ENCODE measurements around the gene SFPQ.
"Not testable (repeated sequence)": the region's sequence is repeated elsewhere in the genome, so short reads cannot be mapped to it uniquely, and the experiment has no call there.

SFPQ gene, protein sequence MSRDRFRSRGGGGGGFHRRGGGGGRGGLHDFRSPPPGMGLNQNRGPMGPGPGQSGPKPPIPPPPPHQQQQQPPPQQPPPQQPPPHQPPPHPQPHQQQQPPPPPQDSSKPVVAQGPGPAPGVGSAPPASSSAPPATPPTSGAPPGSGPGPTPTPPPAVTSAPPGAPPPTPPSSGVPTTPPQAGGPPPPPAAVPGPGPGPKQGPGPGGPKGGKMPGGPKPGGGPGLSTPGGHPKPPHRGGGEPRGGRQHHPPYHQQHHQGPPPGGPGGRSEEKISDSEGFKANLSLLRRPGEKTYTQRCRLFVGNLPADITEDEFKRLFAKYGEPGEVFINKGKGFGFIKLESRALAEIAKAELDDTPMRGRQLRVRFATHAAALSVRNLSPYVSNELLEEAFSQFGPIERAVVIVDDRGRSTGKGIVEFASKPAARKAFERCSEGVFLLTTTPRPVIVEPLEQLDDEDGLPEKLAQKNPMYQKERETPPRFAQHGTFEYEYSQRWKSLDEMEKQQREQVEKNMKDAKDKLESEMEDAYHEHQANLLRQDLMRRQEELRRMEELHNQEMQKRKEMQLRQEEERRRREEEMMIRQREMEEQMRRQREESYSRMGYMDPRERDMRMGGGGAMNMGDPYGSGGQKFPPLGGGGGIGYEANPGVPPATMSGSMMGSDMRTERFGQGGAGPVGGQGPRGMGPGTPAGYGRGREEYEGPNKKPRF

DNA sequence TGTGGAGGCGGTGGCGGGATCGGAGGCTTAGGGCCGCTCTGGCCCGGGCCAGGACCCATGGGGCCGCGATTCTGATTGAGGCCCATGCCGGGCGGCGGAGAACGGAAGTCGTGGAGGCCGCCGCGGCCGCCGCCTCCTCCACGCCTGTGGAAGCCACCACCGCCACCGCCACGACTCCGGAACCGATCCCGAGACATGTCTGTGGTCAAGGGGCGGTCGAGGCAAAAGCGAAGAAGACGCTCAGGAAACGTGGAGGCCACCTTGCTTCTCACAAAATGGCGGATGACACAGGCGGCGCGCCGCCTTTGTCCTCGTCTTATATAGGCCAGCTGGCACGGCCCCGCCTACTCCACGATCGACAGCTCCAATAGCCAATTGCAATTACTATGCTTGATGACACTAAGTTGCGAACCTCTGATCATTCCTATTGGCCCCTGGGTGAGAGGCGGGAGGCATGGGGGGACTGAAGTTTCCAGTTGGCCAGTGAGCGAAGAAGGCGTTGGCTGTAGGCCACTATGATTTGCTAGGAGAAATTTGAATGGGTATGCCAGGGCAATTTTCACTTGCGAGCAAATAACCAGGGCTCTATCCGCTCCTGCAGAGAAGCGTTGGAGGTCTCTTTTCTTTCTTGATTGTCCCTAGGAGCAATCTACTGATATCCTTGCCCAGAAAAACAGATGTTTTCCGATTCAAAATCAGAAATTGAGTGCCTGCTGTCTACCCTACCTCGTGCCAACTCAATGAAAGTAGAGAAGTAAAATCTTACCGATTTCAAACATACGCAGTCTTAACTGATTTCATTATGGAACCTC is at the start of gene SFPQ:
SFPQ (minus strand) TSS at position 293 of the 812 bp plus-strand sequence; CDS start at position 197, 96 bp downstream.
- DNase-seq = peak; percentile 99

DNA sequence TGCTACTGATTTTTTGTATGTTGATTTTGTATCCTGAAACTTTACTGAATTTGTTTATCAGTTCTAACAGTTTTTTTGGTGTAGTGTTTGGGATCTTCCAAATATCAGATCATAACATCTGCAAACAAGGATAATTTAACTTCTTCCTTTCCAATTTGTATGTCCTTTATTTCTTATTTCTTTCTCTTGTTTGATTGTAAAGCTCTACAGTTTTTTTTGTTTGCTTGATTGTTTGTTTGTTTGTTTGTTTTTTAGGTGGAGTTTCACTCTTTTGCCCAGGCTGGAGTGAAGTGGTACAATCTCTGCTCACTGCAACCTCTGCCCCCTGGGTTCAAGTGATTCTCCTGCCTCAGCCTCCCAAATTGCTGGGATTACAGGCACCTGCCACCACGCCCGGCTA is 43.8 kb upstream of the SFPQ start:
- not testable (repeated sequence) for DNase-seq

DNA sequence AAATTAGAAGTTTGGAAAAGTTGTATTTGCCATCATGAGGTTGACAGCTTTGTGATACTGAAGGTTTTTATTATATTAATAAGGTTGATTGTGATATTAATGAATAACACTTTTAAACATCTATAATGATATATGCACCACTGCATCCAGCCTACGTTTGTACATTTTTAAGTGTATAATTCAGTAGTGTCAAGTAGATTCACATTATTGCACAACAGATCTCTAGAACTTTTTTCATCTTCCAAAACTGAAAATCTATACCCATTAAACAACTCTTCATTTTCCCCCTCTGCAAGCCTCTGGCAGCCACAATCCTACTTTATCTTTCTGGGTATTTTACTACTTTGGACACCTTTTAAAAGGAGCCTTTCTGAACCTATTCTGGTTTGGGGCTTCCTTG is 38.3 kb upstream of the SFPQ start:
- no peak for DNase-seq

DNA sequence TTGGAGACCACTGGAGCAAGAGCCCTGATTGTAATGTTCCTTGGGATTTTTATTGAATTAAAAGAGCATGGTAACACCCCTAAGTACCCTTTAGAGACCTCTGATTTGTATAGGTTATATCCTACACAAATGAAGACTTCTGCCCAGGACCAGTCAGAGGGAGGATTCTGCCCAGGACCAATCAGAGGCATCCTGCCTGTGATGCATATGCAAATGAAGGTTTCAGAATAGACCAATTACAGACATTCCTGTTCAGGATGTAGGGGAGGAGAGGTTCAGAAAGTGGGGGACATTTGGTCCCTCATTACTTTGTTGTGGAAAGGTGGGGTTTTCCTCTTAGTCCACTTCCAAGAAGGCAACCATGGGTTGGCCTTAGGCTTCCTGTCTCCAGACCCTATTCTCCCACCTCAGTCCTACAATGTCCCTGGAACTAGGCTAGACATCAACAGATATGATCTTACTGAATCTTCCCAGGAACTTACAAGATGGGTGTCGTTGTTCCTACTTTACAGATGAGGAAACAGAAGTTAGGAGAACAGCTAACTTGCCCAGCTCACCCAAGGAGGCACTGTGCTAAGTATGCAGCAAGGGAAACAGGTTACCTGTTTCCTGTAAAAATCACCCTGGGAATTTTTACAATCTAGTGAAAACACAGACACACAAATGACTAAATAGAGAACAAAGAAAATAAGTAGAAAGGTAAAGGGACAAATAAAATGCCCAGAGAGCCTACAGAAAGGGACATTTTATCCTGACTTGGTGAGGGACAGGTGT is 36.8 kb upstream of the SFPQ start:
- no peak for DNase-seq

DNA sequence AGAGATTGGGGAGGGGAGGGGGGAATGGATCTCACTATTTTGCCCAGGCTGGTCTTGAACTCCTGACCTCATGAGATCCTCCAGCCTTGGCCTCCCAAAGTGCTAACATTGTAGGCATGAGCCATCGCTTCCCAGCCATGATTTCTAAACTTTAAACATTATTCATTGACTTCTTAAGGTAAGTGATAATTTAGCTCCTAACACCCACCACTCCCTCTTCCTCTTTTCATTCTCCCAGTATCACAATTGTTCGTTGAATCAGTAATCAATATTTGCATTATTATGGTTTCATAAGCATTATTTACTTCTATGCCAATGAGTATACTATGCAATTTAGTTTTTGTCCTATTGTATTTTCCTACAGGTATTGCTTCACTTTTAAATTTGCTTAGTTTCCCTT is 33.6 kb upstream of the SFPQ start:
- no peak for DNase-seq

DNA sequence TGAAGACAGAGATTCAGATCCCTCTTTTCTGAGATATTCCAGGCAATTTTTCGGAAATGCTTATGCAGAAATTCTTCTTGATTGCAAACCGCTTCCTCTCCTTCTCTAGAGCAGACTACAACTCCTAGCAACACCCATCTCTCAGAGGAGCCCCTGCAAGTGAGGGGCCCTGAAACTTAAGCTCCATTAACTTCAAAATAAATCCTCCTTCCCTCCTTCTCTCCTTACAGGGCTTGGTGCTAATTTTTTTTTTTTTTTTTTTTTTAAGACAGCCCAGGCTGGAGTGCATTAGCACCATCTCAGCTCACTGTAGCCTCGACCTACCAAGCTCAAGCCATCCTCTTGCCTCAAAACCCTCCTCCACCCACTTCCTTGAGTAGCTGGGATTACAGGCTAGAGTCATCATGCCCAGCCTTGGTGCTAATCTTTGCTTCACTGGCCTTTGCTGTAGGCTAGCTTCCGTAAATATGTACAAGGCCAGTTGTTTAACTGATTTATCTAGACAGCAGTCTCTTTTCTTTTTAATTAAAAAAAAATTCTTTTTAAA is 30.2 kb upstream of the SFPQ start:
- DNase-seq = no peak

DNA sequence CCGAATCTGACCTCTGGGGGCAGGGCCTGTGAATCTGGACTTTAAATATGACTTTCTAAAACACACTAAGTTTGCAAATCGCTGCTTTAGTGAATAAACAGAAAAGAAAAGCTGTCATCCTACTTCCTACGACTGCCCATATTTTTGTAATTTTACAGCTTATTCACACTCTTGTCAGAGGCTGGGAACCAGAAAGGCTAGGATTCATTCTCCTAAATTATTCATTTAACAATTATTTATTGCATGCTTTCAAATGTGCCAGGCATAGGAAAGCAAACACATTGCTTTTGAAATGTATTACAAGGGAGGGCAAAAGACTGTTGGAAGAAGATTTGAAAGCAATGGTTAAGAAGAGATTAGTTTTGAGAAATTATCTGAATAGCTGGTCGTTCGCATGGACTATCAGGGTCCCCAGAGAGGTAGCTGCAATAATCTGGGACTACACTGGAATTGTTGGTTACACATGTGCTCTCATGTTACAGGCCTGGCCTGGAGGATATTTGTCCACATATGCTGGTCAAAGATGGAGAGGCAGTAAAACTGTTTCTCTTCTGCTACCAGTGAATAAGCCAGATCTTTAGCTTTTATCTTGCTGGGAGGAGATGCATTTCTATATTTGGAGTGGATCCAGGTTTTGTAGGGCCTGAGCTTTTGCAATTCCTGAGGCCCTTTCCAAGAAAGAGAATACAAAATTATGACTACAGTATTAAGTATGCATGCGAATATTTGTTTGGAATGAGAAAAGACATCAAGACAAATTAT is 29.6 kb upstream of the SFPQ start:
- DNase-seq = peak; percentile 79

DNA sequence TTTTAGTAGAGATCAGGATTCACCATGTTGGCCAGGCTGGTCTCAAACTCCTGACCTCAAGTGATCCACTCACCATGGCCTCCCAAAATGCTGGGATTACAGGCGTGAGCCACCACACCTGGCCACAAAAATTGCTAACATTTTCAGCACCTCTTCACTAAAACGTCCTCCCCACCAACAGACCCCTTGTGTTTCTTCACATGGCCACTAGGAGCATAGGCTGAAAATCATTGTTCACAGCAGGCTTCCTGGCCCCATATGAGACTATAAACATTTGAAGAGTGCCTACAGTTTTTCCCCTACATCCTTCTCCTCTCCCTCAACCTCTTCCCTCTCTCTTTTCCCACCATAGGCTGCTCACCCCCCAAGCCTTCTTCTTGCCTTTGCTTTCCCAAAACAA is 28.0 kb upstream of the SFPQ start:
- DNase-seq = no peak

DNA sequence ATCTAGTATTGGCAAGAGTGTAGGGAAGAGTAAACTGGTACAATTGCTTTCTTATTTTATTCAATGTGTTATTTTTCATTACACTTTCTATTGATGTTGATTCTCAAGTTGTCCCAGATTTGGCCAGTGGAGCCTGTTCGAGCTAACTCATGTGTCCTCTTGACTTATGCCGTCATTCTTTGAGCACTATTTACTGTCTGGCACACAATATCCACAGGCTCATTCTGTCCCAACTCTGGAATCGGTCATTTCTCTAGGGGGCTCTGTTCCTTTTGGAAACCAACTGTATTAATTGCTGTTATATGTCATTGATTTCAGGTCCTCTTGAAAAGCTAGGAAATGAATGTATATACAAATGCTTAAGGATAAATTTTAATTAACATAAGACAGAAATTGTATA is 22.4 kb upstream of the SFPQ start:
- no peak for DNase-seq

DNA sequence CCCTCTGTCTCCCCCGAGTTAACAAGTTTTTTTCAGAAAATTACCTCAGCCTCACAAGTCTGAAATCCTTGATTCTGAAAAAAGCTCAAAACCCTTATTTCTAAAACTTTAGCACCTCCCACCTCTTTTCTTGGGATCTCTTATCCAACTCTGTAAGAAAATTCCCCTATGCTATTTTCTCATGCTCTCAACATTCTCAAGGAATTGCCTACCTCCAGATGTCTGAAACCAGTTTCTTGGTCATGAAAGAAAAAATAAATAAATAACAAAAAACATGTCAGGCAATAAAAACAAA is 18.1 kb upstream of the SFPQ start:
- no peak for DNase-seq

DNA sequence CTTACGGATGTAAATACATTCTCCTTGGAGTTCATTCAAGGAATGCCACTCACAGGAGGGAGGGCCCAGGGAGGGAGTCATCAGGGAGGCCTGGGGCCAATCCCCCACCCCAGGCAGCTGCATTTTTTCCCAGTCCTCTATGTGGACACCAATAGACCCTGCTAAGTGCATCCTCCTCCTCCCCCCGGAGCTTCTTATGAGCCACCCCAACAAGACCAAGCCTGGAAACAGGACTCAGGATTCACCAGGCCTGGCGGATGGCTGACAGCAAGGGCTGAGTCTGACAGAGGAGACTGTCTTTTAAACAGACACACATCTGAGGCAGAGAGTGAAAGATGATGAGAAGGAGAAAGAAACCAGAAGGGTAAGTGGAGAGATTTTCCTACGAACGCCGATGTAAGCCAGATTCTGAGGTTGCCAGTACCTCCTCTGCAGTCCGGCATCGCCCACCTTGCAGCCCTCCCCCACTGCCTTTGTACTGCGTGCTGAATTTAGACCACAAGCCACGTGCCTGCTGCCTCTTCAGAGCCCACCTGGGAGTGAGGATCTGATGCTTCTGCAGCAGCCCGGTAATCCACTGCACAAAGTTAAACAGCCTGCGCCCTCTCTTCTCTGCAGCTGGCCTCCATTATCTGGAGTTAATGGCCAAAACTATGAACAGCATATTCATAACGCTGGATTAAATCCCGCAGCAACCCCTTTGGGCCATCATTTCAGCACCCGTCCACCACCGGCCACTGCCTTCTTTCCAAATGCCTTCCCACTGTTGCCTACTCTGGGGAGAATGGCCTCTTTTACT is 17.6 kb upstream of the SFPQ start:
- DNase-seq = no peak

DNA sequence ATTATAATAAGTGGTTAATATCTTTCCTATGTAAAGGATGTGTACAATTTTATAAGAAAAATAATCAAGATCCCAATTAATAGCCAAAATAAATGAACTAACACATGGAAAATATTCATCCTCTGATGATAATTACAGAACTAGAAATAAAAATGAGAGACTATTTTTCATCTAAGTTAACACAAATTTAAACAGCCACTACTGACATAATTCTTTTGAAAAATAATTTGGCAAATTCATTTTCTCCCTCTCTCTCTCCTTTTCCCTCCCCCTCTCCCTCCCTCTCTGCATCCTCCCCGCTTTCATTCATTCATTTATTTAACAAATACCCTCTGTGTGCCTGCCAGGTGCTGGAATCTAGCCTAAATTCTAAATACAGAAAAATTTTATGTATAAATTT is 10.3 kb upstream of the SFPQ start:
- DNase-seq = no peak

DNA sequence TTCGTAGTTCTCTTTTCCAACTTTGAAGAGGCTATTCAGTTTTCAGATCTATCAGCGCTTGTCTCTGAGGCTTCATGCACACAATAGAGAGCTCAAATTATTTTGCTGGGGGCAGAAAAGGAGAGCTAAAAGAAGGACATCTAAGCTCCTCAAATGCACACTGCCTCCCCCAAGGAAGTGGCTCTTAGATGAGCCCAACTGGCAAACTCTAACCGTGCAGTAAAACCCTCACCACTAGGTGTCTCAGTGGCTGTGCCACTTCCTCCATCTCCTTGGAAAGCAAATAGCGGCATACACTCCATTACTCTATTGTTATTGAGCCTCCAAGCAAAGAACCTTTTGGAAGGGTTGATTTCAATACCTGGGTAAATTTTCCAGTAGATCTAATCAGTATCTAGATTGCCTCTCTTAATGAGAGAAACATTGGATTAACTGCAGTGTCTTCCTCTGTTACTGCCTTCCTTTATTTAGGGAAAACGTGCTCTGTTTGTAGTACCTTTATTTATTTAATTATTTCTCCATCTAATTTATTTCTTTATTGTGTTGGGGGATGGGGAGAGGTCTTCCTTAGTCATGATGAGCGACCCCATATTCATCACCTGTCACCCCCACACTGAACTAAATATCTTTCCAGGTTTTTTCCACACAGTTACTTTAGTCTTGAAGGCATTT is 9.2 kb upstream of the SFPQ start:
- peak; percentile 79 for DNase-seq

DNA sequence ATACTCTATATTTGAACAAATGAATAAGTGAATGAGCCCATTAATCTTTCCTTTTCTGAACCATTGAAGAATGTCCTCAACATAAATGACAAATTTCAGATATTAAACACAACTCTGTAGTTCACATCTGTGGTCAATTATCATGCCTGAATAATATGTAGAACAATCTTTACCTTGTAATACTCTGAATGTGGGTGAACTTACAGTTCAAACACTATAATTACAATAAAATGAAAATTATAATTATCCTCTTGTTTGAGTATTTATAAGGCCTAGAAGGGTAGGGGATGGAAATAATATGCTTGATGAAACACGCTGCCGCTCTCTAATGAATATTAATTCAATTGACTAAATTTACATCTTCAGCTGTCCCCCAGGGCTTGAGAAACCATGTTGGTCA is 8.7 kb upstream of the SFPQ start:
- DNase-seq = no peak

DNA sequence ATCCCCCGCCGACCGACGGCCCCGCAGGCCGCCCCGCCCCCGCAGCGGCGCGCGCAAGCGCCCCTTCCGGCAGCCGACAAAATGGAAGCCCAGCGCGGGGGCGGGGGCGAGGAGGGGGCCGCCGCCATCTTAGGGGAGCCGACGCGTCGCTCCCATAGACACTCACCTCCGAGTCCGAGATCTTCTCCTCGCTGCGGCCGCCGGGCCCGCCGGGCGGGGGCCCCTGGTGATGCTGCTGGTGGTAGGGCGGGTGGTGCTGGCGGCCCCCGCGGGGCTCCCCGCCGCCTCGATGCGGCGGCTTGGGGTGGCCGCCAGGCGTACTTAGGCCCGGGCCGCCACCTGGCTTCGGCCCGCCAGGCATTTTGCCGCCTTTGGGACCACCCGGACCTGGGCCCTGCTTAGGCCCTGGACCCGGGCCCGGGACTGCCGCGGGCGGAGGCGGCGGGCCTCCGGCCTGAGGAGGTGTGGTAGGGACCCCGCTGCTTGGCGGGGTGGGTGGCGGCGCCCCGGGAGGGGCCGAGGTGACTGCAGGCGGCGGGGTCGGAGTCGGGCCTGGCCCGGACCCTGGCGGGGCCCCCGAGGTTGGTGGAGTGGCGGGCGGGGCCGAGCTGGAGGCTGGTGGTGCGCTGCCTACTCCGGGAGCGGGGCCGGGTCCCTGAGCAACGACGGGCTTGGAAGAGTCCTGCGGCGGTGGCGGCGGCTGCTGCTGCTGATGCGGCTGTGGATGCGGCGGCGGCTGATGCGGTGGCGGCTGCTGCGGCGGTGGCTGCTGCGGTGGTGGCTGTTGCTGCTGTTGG is 691 bp downstream of the SFPQ start:
- DNase-seq = peak; percentile 77

DNA sequence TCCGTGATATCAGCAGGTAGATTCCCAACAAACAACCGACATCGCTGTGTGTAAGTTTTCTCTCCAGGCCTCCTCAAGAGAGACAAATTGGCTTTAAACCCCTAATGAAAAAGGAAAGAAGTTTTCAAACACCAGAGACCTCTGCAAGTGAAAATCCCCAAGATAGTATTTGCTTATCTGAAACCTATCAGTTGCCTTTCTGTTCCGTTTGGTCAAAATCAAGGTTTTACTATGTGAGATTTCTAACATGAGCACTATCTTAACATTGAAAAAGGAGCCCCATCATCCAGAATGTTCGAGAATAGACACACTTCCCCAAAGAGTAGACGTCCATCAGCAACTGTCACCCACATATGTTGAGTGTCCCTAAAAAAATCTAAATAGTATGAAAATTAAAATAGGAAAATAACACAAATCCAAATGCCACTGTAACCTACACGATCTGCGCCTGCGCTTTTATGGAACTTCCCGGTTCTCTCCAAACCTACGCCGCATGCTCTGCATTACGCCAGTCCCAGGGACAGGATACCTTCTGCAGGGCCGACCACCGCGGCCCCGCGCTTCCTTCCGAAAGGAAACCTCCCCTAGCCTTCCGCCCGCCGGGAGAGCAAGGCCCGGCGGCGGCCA is 1.4 kb downstream of the SFPQ start:
- DNase-seq = no peak

DNA sequence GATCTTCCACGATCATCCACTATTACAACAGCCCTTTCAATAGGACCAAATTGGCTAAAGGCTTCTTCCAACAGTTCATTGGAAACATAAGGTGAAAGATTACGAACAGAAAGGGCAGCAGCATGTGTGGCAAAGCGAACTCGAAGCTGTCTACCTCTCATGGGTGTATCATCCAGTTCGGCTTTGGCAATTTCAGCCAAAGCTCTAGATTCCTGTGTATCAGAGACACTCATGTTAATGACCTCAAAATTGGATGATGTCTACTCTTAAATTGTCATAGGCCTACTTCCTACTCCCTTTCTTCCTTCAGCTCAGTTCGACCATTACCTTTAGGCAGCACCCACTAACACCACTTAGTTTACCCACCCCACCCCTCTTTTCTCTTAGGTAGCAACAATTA is 2.2 kb downstream of the SFPQ start:
- DNase-seq = no peak

DNA sequence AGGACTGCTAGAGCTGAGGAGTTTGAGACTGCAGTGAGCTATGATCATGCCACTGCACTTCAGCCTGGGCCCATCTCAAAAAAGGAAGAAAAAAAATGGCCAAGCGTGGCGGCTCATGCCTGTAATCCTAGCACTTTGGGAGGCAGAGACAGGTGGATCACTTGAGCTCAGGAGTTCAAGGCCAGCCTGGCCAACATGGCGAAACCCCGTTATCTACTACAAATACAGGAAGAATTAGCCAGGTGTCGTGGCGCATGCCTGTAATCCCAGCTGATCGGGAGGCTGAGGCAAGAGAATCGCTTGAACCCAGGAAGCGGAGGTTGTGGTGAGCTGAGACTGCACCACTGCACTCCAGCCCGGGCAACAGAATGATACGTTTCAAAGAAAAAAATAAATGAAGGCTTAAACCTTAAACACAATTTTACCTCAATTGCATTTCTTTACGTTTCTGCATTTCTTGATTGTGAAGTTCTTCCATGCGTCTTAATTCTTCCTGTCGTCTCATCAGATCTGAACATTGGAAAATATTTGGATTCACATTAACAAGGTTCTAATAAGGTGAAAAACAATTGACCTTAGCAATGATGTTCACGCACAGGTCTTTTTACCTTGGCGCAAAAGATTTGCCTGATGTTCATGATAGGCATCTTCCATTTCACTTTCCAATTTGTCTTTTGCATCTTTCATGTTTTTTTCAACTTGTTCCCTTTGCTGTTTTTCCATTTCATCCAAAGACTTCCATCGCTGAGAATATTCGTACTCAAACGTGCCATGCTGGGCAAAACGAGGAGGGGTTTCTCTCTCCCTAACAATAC is 4.2 kb downstream of the SFPQ start:
- no peak for DNase-seq
